ENCODE measurements around the gene DHX35. TPM values are rescaled to one million over a fixed set of nuclear protein-coding genes. Genes with fewer than 3 reads are reported as not detected.

DHX35 gene, protein sequence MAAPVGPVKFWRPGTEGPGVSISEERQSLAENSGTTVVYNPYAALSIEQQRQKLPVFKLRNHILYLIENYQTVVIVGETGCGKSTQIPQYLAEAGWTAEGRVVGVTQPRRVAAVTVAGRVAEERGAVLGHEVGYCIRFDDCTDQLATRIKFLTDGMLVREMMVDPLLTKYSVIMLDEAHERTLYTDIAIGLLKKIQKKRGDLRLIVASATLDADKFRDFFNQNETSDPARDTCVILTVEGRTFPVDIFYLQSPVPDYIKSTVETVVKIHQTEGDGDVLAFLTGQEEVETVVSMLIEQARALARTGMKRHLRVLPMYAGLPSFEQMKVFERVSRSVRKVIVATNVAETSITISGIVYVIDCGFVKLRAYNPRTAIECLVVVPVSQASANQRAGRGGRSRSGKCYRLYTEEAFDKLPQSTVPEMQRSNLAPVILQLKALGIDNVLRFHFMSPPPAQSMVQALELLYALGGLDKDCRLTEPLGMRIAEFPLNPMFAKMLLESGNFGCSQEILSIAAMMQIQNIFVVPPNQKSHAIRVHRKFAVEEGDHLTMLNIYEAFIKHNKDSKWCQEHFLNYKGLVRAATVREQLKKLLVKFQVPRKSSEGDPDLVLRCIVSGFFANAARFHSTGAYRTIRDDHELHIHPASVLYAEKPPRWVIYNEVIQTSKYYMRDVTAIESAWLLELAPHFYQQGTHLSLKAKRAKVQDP
- total RNA-seq, result 16.8 TPM

GRCh38 chr20:38962044-38962927, at the start of gene DHX35:
Gene DHX35, plus strand, starts transcription at chr20:38962344. Its CDS starts 24 bp downstream, at chr20:38962368.

GRCh38 chr20:38926142-38926933, 35.8 kb upstream of the DHX35 start, which contains the start of gene FAM83D:
Gene FAM83D, plus strand, starts transcription at chr20:38926417. Its CDS starts 26 bp downstream, at chr20:38926443.

Small RNA genes lying within 50 kb of the gene (small RNA-seq; reads per million reads assigned to genes)
- gene AL023803.1, result not detected

Other genes with a start within 250 kb of the DHX35 start
- gene SLC32A1, start 237.9 kb upstream of the DHX35 start, total RNA-seq, result 34.4 TPM
- gene ACTR5, start 213.9 kb upstream of the DHX35 start, total RNA-seq, result 9.0 TPM
- gene PPP1R16B, start 156.6 kb upstream of the DHX35 start, total RNA-seq, result 19.6 TPM
- 4.8 TPM for gene FAM83D, start 35.9 kb upstream of the DHX35 start, total RNA-seq

Measured in diencephalon (tissue), 1 donor.